ENCODE data around the gene TOLLIP.
"Not testable (repeated sequence)": the region's sequence is repeated elsewhere in the genome, so short reads cannot be mapped to it uniquely, and the experiment has no call there.

Gene TOLLIP

DNA sequence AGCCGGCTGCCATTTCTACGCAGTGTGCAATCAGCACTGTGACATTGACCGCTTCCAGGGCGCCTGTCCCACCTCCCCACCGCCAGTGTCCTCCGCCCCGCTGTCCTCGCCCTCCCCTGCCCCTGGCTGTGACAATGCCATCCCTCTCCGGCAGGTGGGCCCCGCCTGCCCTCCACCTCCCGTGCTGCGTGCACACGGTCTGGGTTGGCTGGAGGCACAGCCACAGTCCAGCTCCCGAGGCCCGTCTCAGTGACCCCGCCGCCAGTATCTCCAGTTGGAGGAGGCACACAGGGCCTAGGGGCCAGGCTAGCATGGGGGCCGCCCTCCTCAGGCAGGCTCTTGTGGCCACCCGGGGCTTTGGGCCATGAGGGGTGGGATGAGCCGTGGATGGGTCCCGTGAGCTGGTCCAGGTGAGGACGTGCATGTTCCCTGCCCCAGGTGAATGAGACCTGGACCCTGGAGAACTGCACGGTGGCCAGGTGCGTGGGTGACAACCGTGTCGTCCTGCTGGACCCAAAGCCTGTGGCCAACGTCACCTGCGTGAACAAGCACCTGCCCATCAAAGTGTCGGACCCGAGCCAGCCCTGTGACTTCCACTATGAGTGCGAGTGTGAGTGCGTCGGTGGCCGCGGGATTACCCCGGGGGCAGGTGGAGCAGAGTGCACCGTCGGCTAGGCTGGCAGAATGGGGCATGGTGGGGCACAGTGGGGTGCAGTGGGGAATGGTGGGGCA is 56.9 kb downstream of the TOLLIP start:
- H3K9me3 ChIP-seq (ENCODE audit: severe bottlenecking), result no peaks in the 10 kb centered on the region
- DNase-seq, result no peak
- TF ChIP-seq, protein P1, sequence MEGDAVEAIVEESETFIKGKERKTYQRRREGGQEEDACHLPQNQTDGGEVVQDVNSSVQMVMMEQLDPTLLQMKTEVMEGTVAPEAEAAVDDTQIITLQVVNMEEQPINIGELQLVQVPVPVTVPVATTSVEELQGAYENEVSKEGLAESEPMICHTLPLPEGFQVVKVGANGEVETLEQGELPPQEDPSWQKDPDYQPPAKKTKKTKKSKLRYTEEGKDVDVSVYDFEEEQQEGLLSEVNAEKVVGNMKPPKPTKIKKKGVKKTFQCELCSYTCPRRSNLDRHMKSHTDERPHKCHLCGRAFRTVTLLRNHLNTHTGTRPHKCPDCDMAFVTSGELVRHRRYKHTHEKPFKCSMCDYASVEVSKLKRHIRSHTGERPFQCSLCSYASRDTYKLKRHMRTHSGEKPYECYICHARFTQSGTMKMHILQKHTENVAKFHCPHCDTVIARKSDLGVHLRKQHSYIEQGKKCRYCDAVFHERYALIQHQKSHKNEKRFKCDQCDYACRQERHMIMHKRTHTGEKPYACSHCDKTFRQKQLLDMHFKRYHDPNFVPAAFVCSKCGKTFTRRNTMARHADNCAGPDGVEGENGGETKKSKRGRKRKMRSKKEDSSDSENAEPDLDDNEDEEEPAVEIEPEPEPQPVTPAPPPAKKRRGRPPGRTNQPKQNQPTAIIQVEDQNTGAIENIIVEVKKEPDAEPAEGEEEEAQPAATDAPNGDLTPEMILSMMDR (IDR thresholded peaks at IDR 0.05; ENCODE audit: low read depth, low read length), result no peak

DNA sequence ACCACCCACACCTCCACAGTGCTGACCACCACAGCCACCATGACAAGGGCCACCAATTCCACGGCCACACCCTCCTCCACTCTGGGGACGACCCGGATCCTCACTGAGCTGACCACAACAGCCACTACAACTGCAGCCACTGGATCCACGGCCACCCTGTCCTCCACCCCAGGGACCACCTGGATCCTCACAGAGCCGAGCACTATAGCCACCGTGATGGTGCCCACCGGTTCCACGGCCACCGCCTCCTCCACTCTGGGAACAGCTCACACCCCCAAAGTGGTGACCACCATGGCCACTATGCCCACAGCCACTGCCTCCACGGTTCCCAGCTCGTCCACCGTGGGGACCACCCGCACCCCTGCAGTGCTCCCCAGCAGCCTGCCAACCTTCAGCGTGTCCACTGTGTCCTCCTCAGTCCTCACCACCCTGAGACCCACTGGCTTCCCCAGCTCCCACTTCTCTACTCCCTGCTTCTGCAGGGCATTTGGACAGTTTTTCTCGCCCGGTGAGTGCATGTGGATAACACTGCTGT is 58.1 kb downstream of the TOLLIP start:
- H3K27me3 ChIP-seq (ENCODE audit: insufficient read depth, low read depth, severe bottlenecking), result no peaks in the 10 kb centered on the region
- no peaks in the 10 kb centered on the region for H3K9me3 ChIP-seq (ENCODE audit: severe bottlenecking)
- no peaks in the 10 kb centered on the region for H3K36me3 ChIP-seq
- TF ChIP-seq, protein P1 (IDR thresholded peaks at IDR 0.05; ENCODE audit: low read depth, low read length), result no peak
- H3K27ac ChIP-seq, result no peak overlapping the region
- DNase-seq, result no peak
- no peak overlapping the region for H3K4me3 ChIP-seq (ENCODE audit: low read depth, low read length)

More for the DNA sequence above, 56.9 kb downstream of the TOLLIP start:
- H3K4me3 ChIP-seq (ENCODE audit: low read depth, low read length), result no peak overlapping the region
- H3K27me3 ChIP-seq (ENCODE audit: insufficient read depth, low read depth, severe bottlenecking), result no peaks in the 10 kb centered on the region
- H3K27ac ChIP-seq, result no peak overlapping the region
- H3K36me3 ChIP-seq, result no peaks in the 10 kb centered on the region

DNA sequence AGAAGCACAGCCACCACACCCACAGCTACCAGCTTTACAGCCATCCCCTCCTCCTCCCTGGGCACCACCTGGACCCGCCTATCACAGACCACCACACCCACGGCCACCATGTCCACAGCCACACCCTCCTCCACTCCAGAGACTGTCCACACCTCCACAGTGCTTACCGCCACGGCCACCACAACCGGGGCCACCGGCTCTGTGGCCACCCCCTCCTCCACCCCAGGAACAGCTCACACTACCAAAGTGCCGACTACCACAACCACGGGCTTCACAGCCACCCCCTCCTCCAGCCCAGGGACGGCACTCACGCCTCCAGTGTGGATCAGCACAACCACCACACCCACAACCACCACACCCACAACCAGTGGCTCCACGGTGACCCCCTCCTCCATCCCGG is 59.0 kb downstream of the TOLLIP start:
- not testable (repeated sequence) for H3K9me3 ChIP-seq (ENCODE audit: severe bottlenecking); DNase-seq; H3K27ac ChIP-seq; H3K4me3 ChIP-seq (ENCODE audit: low read depth, low read length); H3K36me3 ChIP-seq; H3K27me3 ChIP-seq (ENCODE audit: insufficient read depth, low read depth, severe bottlenecking)

DNA sequence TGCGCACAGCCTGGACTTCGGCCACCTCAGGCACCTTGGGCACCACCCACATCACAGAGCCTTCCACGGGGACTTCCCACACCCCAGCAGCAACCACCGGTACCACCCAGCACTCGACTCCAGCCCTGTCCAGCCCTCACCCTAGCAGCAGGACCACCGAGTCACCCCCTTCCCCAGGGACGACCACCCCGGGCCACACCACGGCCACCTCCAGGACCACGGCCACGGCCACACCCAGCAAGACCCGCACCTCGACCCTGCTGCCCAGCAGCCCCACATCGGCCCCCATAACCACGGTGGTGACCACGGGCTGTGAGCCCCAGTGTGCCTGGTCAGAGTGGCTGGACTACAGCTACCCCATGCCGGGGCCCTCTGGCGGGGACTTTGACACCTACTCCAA is 60.5 kb downstream of the TOLLIP start:
- H3K27ac ChIP-seq; H3K36me3 ChIP-seq; H3K4me3 ChIP-seq (ENCODE audit: low read depth, low read length); H3K27me3 ChIP-seq (ENCODE audit: insufficient read depth, low read depth, severe bottlenecking); H3K9me3 ChIP-seq (ENCODE audit: severe bottlenecking); DNase-seq: not testable (repeated sequence)

DNA sequence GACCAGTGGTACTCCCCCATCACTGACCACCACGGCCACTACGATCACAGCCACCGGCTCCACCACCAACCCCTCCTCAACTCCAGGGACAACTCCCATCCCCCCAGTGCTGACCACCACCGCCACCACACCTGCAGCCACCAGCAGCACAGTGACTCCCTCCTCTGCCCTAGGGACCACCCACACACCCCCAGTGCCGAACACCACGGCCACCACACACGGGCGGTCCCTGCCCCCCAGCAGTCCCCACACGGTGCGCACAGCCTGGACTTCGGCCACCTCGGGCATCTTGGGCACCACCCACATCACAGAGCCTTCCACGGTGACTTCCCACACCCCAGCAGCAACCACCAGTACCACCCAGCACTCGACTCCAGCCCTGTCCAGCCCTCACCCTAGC is 62.4 kb downstream of the TOLLIP start:
- not testable (repeated sequence) for H3K27me3 ChIP-seq (ENCODE audit: insufficient read depth, low read depth, severe bottlenecking); H3K36me3 ChIP-seq; H3K27ac ChIP-seq; H3K9me3 ChIP-seq (ENCODE audit: severe bottlenecking); DNase-seq; H3K4me3 ChIP-seq (ENCODE audit: low read depth, low read length)

DNA sequence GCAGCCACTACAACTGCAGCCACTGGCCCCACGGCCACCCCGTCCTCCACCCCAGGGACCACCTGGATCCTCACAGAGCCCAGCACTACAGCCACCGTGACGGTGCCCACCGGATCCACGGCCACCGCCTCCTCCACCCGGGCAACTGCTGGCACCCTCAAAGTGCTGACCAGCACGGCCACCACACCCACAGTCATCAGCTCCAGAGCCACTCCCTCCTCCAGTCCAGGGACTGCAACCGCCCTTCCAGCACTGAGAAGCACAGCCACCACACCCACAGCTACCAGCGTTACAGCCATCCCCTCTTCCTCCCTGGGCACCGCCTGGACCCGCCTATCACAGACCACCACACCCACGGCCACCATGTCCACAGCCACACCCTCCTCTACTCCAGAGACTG is 63.1 kb downstream of the TOLLIP start:
- not testable (repeated sequence) for H3K27me3 ChIP-seq (ENCODE audit: insufficient read depth, low read depth, severe bottlenecking); H3K4me3 ChIP-seq (ENCODE audit: low read depth, low read length); DNase-seq; H3K36me3 ChIP-seq; H3K27ac ChIP-seq; H3K9me3 ChIP-seq (ENCODE audit: severe bottlenecking)

DNA sequence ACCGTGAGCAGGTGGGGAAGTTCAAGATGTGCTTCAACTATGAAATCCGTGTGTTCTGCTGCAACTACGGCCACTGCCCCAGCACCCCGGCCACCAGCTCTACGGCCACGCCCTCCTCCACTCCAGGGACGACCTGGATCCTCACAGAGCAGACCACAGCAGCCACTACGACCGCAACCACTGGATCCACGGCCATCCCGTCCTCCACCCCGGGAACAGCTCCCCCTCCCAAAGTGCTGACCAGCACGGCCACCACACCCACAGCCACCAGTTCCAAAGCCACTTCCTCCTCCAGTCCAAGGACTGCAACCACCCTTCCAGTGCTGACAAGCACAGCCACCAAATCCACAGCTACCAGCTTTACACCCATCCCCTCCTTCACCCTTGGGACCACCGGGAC is 63.7 kb downstream of the TOLLIP start:
- not testable (repeated sequence) for DNase-seq; H3K4me3 ChIP-seq (ENCODE audit: low read depth, low read length); H3K9me3 ChIP-seq (ENCODE audit: severe bottlenecking); H3K36me3 ChIP-seq; H3K27ac ChIP-seq; H3K27me3 ChIP-seq (ENCODE audit: insufficient read depth, low read depth, severe bottlenecking)

DNA sequence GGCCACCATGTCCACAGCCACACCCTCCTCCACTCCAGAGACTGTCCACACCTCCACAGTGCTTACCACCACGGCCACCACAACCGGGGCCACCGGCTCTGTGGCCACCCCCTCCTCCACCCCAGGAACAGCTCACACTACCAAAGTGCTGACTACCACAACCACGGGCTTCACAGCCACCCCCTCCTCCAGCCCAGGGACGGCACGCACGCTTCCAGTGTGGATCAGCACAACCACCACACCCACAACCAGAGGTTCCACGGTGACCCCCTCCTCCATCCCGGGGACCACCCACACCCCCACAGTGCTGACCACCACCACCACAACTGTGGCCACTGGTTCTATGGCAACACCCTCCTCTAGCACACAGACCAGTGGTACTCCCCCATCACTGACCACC is 64.9 kb downstream of the TOLLIP start:
- DNase-seq; H3K4me3 ChIP-seq (ENCODE audit: low read depth, low read length); H3K27ac ChIP-seq; H3K27me3 ChIP-seq (ENCODE audit: insufficient read depth, low read depth, severe bottlenecking); H3K9me3 ChIP-seq (ENCODE audit: severe bottlenecking); H3K36me3 ChIP-seq: not testable (repeated sequence)

DNA sequence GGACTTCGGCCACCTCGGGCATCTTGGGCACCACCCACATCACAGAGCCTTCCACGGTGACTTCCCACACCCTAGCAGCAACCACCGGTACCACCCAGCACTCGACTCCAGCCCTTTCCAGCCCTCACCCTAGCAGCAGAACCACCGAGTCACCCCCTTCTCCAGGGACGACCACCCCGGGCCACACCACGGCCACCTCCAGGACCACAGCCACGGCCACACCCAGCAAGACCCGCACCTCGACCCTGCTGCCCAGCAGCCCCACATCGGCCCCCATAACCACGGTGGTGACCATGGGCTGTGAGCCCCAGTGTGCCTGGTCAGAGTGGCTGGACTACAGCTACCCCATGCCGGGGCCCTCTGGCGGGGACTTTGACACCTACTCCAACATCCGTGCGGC is 65.9 kb downstream of the TOLLIP start:
- H3K36me3 ChIP-seq; H3K27ac ChIP-seq; H3K4me3 ChIP-seq (ENCODE audit: low read depth, low read length); DNase-seq; H3K9me3 ChIP-seq (ENCODE audit: severe bottlenecking); H3K27me3 ChIP-seq (ENCODE audit: insufficient read depth, low read depth, severe bottlenecking): not testable (repeated sequence)

DNA sequence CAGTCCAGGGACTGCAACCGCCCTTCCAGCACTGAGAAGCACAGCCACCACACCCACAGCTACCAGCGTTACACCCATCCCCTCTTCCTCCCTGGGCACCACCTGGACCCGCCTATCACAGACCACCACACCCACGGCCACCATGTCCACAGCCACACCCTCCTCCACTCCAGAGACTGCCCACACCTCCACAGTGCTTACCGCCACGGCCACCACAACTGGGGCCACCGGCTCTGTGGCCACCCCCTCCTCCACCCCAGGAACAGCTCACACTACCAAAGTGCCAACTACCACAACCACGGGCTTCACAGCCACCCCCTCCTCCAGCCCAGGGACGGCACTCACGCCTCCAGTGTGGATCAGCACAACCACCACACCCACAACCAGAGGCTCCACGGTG is 66.7 kb downstream of the TOLLIP start:
- H3K27ac ChIP-seq; H3K36me3 ChIP-seq; H3K4me3 ChIP-seq (ENCODE audit: low read depth, low read length); DNase-seq; H3K9me3 ChIP-seq (ENCODE audit: severe bottlenecking); H3K27me3 ChIP-seq (ENCODE audit: insufficient read depth, low read depth, severe bottlenecking): not testable (repeated sequence)
